Measurements from ENCODE around the gene GIGYF1. TPM values are rescaled to one million over a fixed set of nuclear protein-coding genes. Genes with fewer than 3 reads are reported as not detected.

The GIGYF1 gene
- total and polyA plus RNA-seq, 2 of the 8 experiments (the other 6 are each of a cell fraction or from before 2014, with no cell fraction given): 24.1 to 99.3 TPM

GRCh38 chr7:100681491-100682227 is 12.4 kb downstream of the GIGYF1 start:
- Histone ChIP-seq H3K9ac (replicated peaks in 1 of 4; ENCODE audit: extremely low read depth in 1 of 4, low read depth in 3 of 4, low read length in 3 of 4) (no peak overlapping the region), H4K91ac (replicated peaks; ENCODE audit: insufficient read length, low read length) (no peak overlapping the region), H4K5ac (ENCODE audit: insufficient read length, low read depth, low read length) (no peak overlapping the region), H3K4me1 (replicated peaks in 1 of 4; ENCODE audit: control insufficient read depth in 3 of 4, insufficient read depth in 4 of 4, low read length in 3 of 4) (peaks cover 0 to 7% (median 2%) of the 10 kb centered on the region in 4 experiments; a peak in 5 of 7 replicates), H3K56ac (replicated peaks; ENCODE audit: insufficient read length, low read depth, low read length) (no peak overlapping the region), H3K4me3 (ENCODE audit: extremely low read depth in 1 of 4, insufficient read depth in 2 of 4, low read depth in 3 of 4, low read length in 4 of 4) (no peak overlapping the region), H3K36me3 (ENCODE audit: control insufficient read depth in 2 of 4, insufficient read depth in 4 of 4, low read length in 3 of 4) (peaks cover 39 to 97% (median 66%) of the 10 kb centered on the region in 4 experiments), H2BK15ac (ENCODE audit: low read length) (no peak overlapping the region), H2BK20ac (ENCODE audit: low read length) (no peak overlapping the region), H3K27ac (ENCODE audit: low read depth, low read length) (no peak overlapping the region), H3K79me2 (ENCODE audit: control insufficient read depth in 1 of 2, insufficient read depth in 2 of 2, low read length in 2 of 2) (0 out of 4 replicates have a peak, but pooled peaks cover 0 to 3% of the 10 kb centered on the region in 2 experiments), H3K4ac (replicated peaks; ENCODE audit: insufficient read length, low read depth, low read length) (no peak overlapping the region), H3K79me1 (ENCODE audit: low read depth, low read length) (no peaks in the 10 kb centered on the region; the same call in none of the 2 replicates), H3K18ac (ENCODE audit: extremely low read depth, low read length) (no peak overlapping the region), H2AK5ac (ENCODE audit: low read depth, low read length) (no peak overlapping the region), H3K27me3 (replicated peaks in 1 of 4; ENCODE audit: control insufficient read depth in 3 of 4, extremely low read depth in 1 of 4, insufficient read depth in 3 of 4, low read length in 3 of 4) (no peaks in the 10 kb centered on the region), H2BK120ac (replicated peaks; ENCODE audit: low read depth, low read length) (no peak overlapping the region), H4K20me1 (replicated peaks in 1 of 2; ENCODE audit: control insufficient read depth in 1 of 2, insufficient read depth in 2 of 2, low read length in 2 of 2) (peaks cover 9 to 40% of the 10 kb centered on the region in 2 experiments), H4K8ac (ENCODE audit: extremely low read depth, insufficient read depth, low read length) (no peak overlapping the region), H2AFZ (ENCODE audit: low read length) (no peak overlapping the region), H3K9me3 (ENCODE audit: insufficient read depth in 2 of 2, low read depth in 1 of 2, low read length in 1 of 2) (no peaks in the 10 kb centered on the region), H3K23ac (ENCODE audit: insufficient read length) (no peak overlapping the region), H2BK12ac (ENCODE audit: low read depth, low read length) (no peak overlapping the region), H3K4me2 (ENCODE audit: insufficient read depth in 1 of 2, low read depth in 2 of 2, low read length in 2 of 2) (no peak overlapping the region), H3K23me2 (ENCODE audit: low read depth, low read length) (no peaks in the 10 kb centered on the region; the same call in 1 of the 2 replicates), H2BK5ac (ENCODE audit: low read depth, low read length) (no peak overlapping the region), H3K14ac (ENCODE audit: insufficient read length) (no peak overlapping the region)
- WGBS, 2 experiments (ENCODE audit: extremely low coverage in 1 of 2, insufficient coverage in 1 of 2, insufficient read length in 1 of 2, insufficient replicate concordance in 2 of 2, low coverage in 1 of 2, low lambda C conversion rate in 2 of 2, missing lambda C conversion rate in 1 of 2): 92% methylated on average over 26 of the region's 29 CpGs; no CpG with 5 or more reads in 1 of the 2 experiments
- TF ChIP-seq TAF1 (IDR thresholded peaks at IDR 0.05; ENCODE audit: low read depth, low read length): no peak
- TF ChIP-seq POLR2A (IDR thresholded peaks at IDR 0.05; ENCODE audit: control extremely low read depth in 1 of 2, low read depth in 2 of 2, low read length in 2 of 2): no peak
- no peak for TF ChIP-seq CHD1 (IDR thresholded peaks at IDR 0.05; ENCODE audit: low read depth, low read length)
- no peak for TF ChIP-seq POLR2AphosphoS5 (IDR thresholded peaks at IDR 0.05; ENCODE audit: low read depth, low read length)
- no peak for TF ChIP-seq JUN (IDR thresholded peaks at IDR 0.05; ENCODE audit: low read depth, low read length)
- no peak for TF ChIP-seq MAFK (IDR thresholded peaks at IDR 0.05; ENCODE audit: low read depth, low read length)
- TF ChIP-seq TCF12 (IDR thresholded peaks at IDR 0.05; ENCODE audit: low read depth, low read length): no peak
- no peak for TF ChIP-seq SIX5 (IDR thresholded peaks at IDR 0.05; ENCODE audit: low read depth, low read length)
- TF ChIP-seq YY1 (IDR thresholded peaks at IDR 0.05; ENCODE audit: low read depth, low read length): no peak
- TF ChIP-seq BRCA1 (IDR thresholded peaks at IDR 0.05; ENCODE audit: low read depth, low read length): no peak
- no peak for TF ChIP-seq CREB1 (IDR thresholded peaks at IDR 0.05)
- no peak for TF ChIP-seq GTF2F1 (IDR thresholded peaks at IDR 0.05; ENCODE audit: borderline replicate concordance, low read depth, low read length)
- TF ChIP-seq SP4 (IDR thresholded peaks at IDR 0.05; ENCODE audit: low read length): no peak
- POLR2A ChIA-PET (ENCODE audit: partially characterized antibody): interaction anchor here (0.5 to 10.3 kb wide), 11 partner anchors 8 to 212 kb away, joined by 3 to 257 read pairs (median 4); partner anchors contain the start of genes GIGYF1, LRCH4, POP7 and SRRT
- DNase-seq (ENCODE audit: low read depth in 1 of 2, low spot score in 2 of 2): no peak
- FAIRE-seq: no peak
- CTCF ChIA-PET (ENCODE audit: partially characterized antibody): interaction anchor here (0.9 to 20.7 kb wide), 10 partner anchors 11 to 97 kb away, joined by 3 to 254 read pairs (median 5); partner anchors contain the start of genes GIGYF1 and POP7

All from H1 (cell line).